Hepatocyte (in vitro differentiated cells): ENCODE data around the gene GOLGA1. TPM values are rescaled to one million over a fixed set of nuclear protein-coding genes. Genes with fewer than 3 reads are reported as not detected.

Source experiments
- DNase-seq: peaks from one replicate; pipeline ENCODE4 v3.0.0-alpha.2; 2016; ENCODE audit warnings: low spot score
- H2AFZ ChIP-seq: fragments of 200-600 bp; sonication (generic); 2 replicates; pipeline ENCODE4 v1.6.0; 2016; ENCODE audit warnings: antibody characterized with exemption, mild to moderate bottlenecking
- H3K27ac ChIP-seq: fragments of 200-600 bp; sonication (generic); 2 replicates; pipeline ENCODE4 v1.5.1; 2016; ENCODE audit warnings: mild to moderate bottlenecking
- H3K27me3 ChIP-seq: fragments of 200-600 bp; sonication (generic); 2 replicates; pipeline ENCODE4 v1.6.1; 2016
- H3K36me3 ChIP-seq: fragments of 200-600 bp; sonication (generic); replicated peaks from 2 replicates; pipeline ENCODE4 v1.5.1; 2016; ENCODE audit warnings: low read depth; ENCODE audit not compliant: insufficient read depth
- H3K4me1 ChIP-seq: fragments of 200-600 bp; sonication (generic); 2 replicates; pipeline ENCODE4 v1.5.1; 2016; ENCODE audit warnings: mild to moderate bottlenecking, moderate library complexity; ENCODE audit not compliant: insufficient read depth
- H3K4me2 ChIP-seq: fragments of 200-600 bp; sonication (generic); 2 replicates; pipeline ENCODE4 v1.6.0; 2016
- H3K4me3 ChIP-seq: fragments of 200-600 bp; sonication (generic); 2 replicates; pipeline ENCODE4 v1.5.1; 2016; ENCODE audit warnings: mild to moderate bottlenecking
- H3K79me2 ChIP-seq: fragments of 200-600 bp; sonication (generic); 2 replicates; pipeline ENCODE4 v1.6.0; 2017; ENCODE audit warnings: mild to moderate bottlenecking
- H3K9me2 ChIP-seq: fragments of 200-600 bp; sonication (generic); replicated peaks from 2 replicates; pipeline ENCODE4 v1.6.0; 2017; ENCODE audit warnings: mild to moderate bottlenecking; ENCODE audit not compliant: insufficient read depth
- H3K9me3 ChIP-seq: fragments of 200-600 bp; sonication (generic); 2 replicates; pipeline ENCODE4 v1.5.1; 2016; ENCODE audit warnings: low read depth, mild to moderate bottlenecking
- H4K20me1 ChIP-seq: fragments of 200-600 bp; sonication (generic); 2 replicates; pipeline ENCODE4 v1.6.0; 2016; ENCODE audit warnings: mild to moderate bottlenecking; ENCODE audit not compliant: insufficient read depth, poor library complexity, severe bottlenecking
- CTCF ChIP-seq: fragments of 200-600 bp; sonication (generic); IDR thresholded peaks from 2 replicates; pipeline ENCODE4 v1.5.1; 2016; ENCODE audit warnings: antibody characterized with exemption, mild to moderate bottlenecking; ENCODE audit not compliant: poor library complexity
- EZH2 ChIP-seq: fragments of 200-600 bp; sonication (generic); IDR thresholded peaks from 2 replicates; pipeline ENCODE4 v1.6.1; 2016; ENCODE audit warnings: antibody characterized with exemption, mild to moderate bottlenecking, borderline replicate concordance
- EZH2phosphoT487 ChIP-seq: fragments of 200-600 bp; sonication (generic); IDR thresholded peaks from one replicate; pipeline ENCODE4 v1.6.1; 2018; ENCODE audit warnings: antibody characterized with exemption, mild to moderate bottlenecking, low read depth, moderate library complexity; ENCODE audit not compliant: unreplicated experiment, severe bottlenecking
- WGBS: methylation state at CpG from one replicate; pipeline ENCODE4 v1.1.6; 2016; ENCODE audit warnings: low lambda C conversion rate; ENCODE audit errors: missing lambda C conversion rate; 5-methylcytosine and 5-hydroxymethylcytosine counted together
- polyA plus RNA-seq: library from polyadenylated mRNA; unstranded; fragments of >200 nt; fragmentation: Nextera tagmentation; extraction: Ambion mirVana; gene quantifications from 2 replicates; pipeline ENCODE4 v1.2.1, GENCODE V29; 2016
- total RNA-seq: library from RNA; depleted of rRNA; stranded (reverse); fragments of >200 nt; gene quantifications from 2 replicates; pipeline ENCODE4 v1.2.3, GENCODE V29; 2014

The GOLGA1 gene
- total and polyA plus RNA-seq, 2 experiments from 2014 or later: 10.1 to 12.9 TPM

- Histone ChIP-seq H3K27ac (peak overlapping the region; percentile 100), H3K9me3 (no peaks in the 10 kb centered on the region), H3K4me1 (peaks cover 25% of the 10 kb centered on the region), H3K36me3 (no peaks in the 10 kb centered on the region), H3K4me3 (no peak overlapping the region), H3K4me2 (peak overlapping the region; percentile 92), H4K20me1 (peaks cover 25% of the 10 kb centered on the region), H3K27me3 (no peaks in the 10 kb centered on the region), H3K79me2 (peaks cover 83% of the 10 kb centered on the region), H2AFZ (no peak overlapping the region), H3K9me2 (no peaks in the 10 kb centered on the region)
- no peak for TF ChIP-seq CTCF
- TF ChIP-seq EZH2phosphoT487: no peak
- WGBS: 88% methylated on average over 9 of the region's 11 CpGs
- DNase-seq: no peak
Observed at GRCh38 chr9:124871156-124871561, 69.7 kb downstream of the GOLGA1 start.

DNA sequence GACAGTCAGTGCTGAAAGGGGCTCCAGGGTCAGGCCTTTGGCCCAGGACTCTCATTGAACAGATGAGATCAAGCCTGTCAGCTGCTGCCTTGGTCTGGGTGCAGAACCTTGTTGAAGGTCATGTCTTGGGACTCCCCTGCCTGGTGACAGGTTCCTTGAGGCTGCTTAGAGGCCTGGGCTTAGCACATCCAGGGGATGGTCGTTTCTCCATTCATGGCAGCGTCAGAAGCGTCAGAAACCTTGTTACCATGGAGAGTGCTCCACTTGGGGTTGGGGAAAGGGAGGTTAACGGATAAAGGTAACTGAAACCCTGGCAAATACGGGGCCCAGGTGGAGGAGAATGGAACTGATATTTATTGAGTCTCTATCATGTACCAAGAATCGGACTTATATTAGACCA is 70.2 kb downstream of the GOLGA1 start:
- no peaks in the 10 kb centered on the region for H3K9me2 ChIP-seq
- peaks cover 25% of the 10 kb centered on the region for H3K4me1 ChIP-seq
- 72% methylated on average over 6 of the region's 6 CpGs for WGBS
- H3K79me2 ChIP-seq: peaks cover 82% of the 10 kb centered on the region
- peaks cover 25% of the 10 kb centered on the region for H4K20me1 ChIP-seq
- H3K9me3 ChIP-seq: no peaks in the 10 kb centered on the region
- peak overlapping the region; percentile 98 for H3K4me3 ChIP-seq
- peak overlapping the region; percentile 92 for H3K4me2 ChIP-seq
- H3K36me3 ChIP-seq: no peaks in the 10 kb centered on the region
- H3K27ac ChIP-seq: peak overlapping the region; percentile 100
- no peak overlapping the region for H2AFZ ChIP-seq
- no peak for DNase-seq
- no peak for TF ChIP-seq EZH2
- TF ChIP-seq CTCF: no peak
- TF ChIP-seq EZH2phosphoT487: no peak
- H3K27me3 ChIP-seq: no peaks in the 10 kb centered on the region

GRCh38 chr9:124869986-124870560 is 70.8 kb downstream of the GOLGA1 start:
- Histone ChIP-seq H3K9me2 (no peaks in the 10 kb centered on the region), H2AFZ (peak overlapping the region; percentile 8), H3K27ac (peak overlapping the region; percentile 100), H3K4me3 (peak overlapping the region; percentile 98), H3K9me3 (no peaks in the 10 kb centered on the region), H3K27me3 (no peaks in the 10 kb centered on the region), H3K4me2 (peak overlapping the region; percentile 92), H3K36me3 (no peaks in the 10 kb centered on the region), H4K20me1 (peaks cover 25% of the 10 kb centered on the region), H3K79me2 (peaks cover 75% of the 10 kb centered on the region), H3K4me1 (peaks cover 25% of the 10 kb centered on the region)
- WGBS: 8% methylated on average over 12 of the region's 12 CpGs
- DNase-seq: peak; percentile 75
- TF ChIP-seq CTCF (no peak), EZH2 (no peak), EZH2phosphoT487 (no peak)
